Measurements from ENCODE around the gene LTO1.

DNA sequence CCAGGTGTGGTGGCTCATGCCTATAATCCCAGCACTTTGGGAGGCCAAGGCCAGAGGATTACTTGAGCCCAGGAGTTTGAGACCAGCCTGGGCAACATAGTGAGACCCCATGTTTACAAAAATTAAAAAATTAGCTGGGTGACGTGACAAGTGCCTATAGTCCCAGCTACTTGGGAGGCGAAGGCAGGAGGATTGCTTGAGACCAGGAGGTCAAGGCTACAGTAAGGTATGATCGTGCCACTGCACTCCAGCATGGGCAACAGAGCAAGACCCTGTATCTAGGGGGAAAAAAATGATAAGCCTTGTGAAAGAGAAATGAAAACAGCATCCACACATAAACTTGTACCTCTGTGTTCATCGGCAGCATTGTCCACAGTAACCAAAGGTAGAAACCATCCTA lies 42.3 kb downstream of the LTO1 start:
- no peak for TF ChIP-seq POLR2A (IDR thresholded peaks at IDR 0.05; ENCODE audit: low read length)
- no peak for TF ChIP-seq GATA1 (IDR thresholded peaks at IDR 0.05; ENCODE audit: low read depth, low read length)

Measured in erythroblast (primary cell).